ENCODE data around the gene CHAF1A. TPM values are rescaled to one million over a fixed set of nuclear protein-coding genes. Genes with fewer than 3 reads are reported as not detected.

The CHAF1A gene
- total and polyA plus RNA-seq, 2 of the 4 experiments (the other 2 are of a cell fraction) = 12.4 to 22.9 TPM

DNA sequence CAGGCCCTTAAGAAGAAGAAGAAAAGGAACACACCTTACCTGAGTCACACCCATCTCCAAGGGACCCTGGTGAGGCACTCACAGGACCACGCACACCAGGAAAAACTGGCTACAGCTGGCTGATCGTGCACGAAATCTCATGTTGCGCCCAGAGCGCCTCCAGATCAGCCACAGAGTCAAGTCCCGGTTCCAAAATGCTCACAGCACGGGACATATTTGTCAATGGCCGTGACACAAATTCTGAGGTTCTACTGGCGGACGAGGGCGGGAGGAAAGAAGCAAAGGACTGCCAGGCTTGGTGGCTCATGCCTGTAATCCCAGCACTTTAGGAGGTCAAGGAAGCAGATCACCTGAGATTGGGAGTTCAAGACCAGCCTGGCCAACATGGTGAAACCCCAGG, 23.6 kb upstream of the CHAF1A start:
- no peak for ATAC-seq (ENCODE audit: low read depth)
- H3K36me3 ChIP-seq (ENCODE audit: control insufficient read depth, insufficient read depth, low read length) = peaks cover 10% of the 10 kb centered on the region

More for the DNA sequence above, 23.6 kb upstream of the CHAF1A start:
- CTCF ChIA-PET = interaction anchor here (0.7 kb wide), 1 partner anchor 15 kb away, joined by 4 read pairs; no protein-coding TSS in a partner anchor
- Histone ChIP-seq H2AK9ac (replicated peaks; ENCODE audit: low read depth, low read length, poor library complexity) (no peak overlapping the region), H2BK15ac (ENCODE audit: low read depth, low read length) (no peak overlapping the region), H3K14ac (replicated peaks; ENCODE audit: low read depth, low read length) (no peak overlapping the region), H3K4me2 (ENCODE audit: low read depth, low read length) (no peak overlapping the region), H4K91ac (ENCODE audit: insufficient read depth, low read depth, low read length) (no peak overlapping the region), H4K5ac (ENCODE audit: low read depth, low read length) (no peak overlapping the region), H2BK5ac (ENCODE audit: low read depth, low read length, poor library complexity, severe bottlenecking) (no peak overlapping the region), H2BK20ac (ENCODE audit: low read depth, low read length) (no peak overlapping the region), H2AK5ac (ENCODE audit: low read depth, low read length) (no peak overlapping the region), H3K56ac (ENCODE audit: extremely low read depth, insufficient read depth, low read length) (no peak overlapping the region), H3K18ac (ENCODE audit: low read depth, low read length) (no peak overlapping the region), H4K8ac (ENCODE audit: low read depth in 2 of 2, low read length in 2 of 2) (no peak overlapping the region), H3K4me1 (ENCODE audit: control insufficient read depth, insufficient read depth, low read length) (peaks cover 46% of the 10 kb centered on the region), H3K9me3 (ENCODE audit: control insufficient read depth, insufficient read depth, low read length) (no peaks in the 10 kb centered on the region), H3K23ac (ENCODE audit: low read depth, low read length) (no peak overlapping the region), H3K4me3 (ENCODE audit: insufficient read depth, low read depth, low read length) (no peak overlapping the region), H3K9ac (ENCODE audit: low read depth, low read length) (no peak overlapping the region), H2AFZ (replicated peaks; ENCODE audit: low read length, poor library complexity) (no peak overlapping the region), H3K9me1 (ENCODE audit: insufficient read depth, low read length) (peaks cover 37% of the 10 kb centered on the region), H4K20me1 (ENCODE audit: insufficient read depth, low read length) (peaks cover 89% of the 10 kb centered on the region), H3K4ac (ENCODE audit: low read depth, low read length) (no peak overlapping the region), H3K27ac (ENCODE audit: insufficient read depth, low read length) (no peak overlapping the region), H2BK120ac (ENCODE audit: low read depth, low read length) (no peak overlapping the region), H3K27me3 (ENCODE audit: control insufficient read depth, insufficient read depth, low read length) (no peaks in the 10 kb centered on the region), H3K79me1 (ENCODE audit: low read depth in 1 of 2, low read length in 2 of 2) (peaks cover 13 to 88% of the 10 kb centered on the region in 2 experiments)
- POLR2A ChIA-PET (ENCODE audit: unreplicated experiment) = no interaction called here
- dilution Hi-C loops (cut with HindIII; ENCODE audit: low sequenced_read_pairs, unreplicated experiment) (no loop called here), in situ Hi-C loops (cut with MboI; ENCODE audit: low sequenced_read_pairs) (no loop called here), intact Hi-C loops (cut with micrococcal nuclease) (no loop called here)
- BruUV-seq (replicated peaks) = no TSS peak
- 97% methylated on average over 11 of the region's 11 CpGs; no CpG with 5 or more reads in 1 of the 2 experiments for WGBS, 2 experiments (ENCODE audit: extremely low coverage in 2 of 2, insufficient read length in 1 of 2)
- no peak for DNase-seq
- TF ChIP-seq CTCF (conservative IDR thresholded peaks at IDR 0.05; ENCODE audit: low read depth, low read length) = no peak
- TF ChIP-seq RCOR1 (IDR thresholded peaks at IDR 0.05; ENCODE audit: insufficient replicate concordance, low read length) = no peak
- no peak for TF ChIP-seq MAZ (IDR thresholded peaks at IDR 0.05; ENCODE audit: borderline replicate concordance, low read depth, low read length)
- TF ChIP-seq CEBPB (IDR thresholded peaks at IDR 0.05; ENCODE audit: low read depth, low read length) = no peak
- TF ChIP-seq CHD1 (IDR thresholded peaks at IDR 0.05; ENCODE audit: low read depth, low read length) = no peak
